Measurements from ENCODE around the gene CPB2.

CPB2 gene

DNA sequence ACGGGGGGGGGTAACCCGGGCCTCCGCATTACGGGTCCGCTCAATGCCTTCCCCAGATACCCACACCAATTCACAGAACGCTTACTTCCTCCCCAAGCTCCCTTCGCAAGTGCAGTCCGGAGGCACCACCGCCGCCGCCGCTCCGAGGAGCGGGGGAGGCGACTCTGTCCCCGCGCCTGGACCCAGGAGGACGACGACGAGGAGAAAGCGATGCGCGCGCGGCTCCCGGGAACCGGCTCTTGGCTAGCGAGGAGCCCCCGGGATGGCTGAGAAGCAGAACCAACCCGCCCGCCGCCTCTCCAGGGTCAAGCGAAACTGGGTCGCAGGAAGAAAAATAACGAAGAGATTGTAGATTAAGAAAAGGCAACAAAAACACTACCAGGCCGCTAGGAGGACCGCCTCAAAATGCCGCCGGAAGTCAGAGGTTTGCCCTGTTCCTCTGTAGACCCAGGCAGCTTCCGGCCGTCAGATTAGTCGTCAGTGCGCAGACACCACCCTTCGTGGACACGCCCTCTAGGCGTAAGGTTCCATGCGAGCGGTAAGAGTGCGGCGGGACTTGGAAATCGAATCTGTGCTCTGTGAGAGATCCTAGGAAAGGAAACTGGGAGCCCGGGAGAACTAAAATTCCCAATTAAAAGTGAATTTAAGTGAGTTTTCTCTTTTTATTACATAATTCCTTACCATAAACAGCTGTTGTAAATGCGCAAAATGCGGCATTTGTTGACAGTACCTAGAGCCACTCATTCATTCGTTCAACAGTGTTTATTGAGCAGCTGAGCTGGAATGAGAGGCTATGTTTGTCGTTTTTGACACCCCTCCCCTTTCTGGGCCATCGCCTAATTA lies 52.3 kb downstream of the CPB2 start, which contains the start of gene ZC3H13:
Gene ZC3H13 (minus strand): TSS at position 428 of the 843 bp plus-strand sequence. CDS start 7,239 bp downstream, outside the sequence.
- no peak for TF ChIP-seq JUND (IDR thresholded peaks at IDR 0.05; ENCODE audit: low read depth)
- DNase-seq (ENCODE audit: low read depth in 1 of 2, low spot score in 1 of 2): peak; percentile 70 to 95
- in situ Hi-C loops (cut with HindIII; ENCODE audit: low pct_unique_long_range_greater_than_20kb, low sequenced_read_pairs): no loop called here

DNA sequence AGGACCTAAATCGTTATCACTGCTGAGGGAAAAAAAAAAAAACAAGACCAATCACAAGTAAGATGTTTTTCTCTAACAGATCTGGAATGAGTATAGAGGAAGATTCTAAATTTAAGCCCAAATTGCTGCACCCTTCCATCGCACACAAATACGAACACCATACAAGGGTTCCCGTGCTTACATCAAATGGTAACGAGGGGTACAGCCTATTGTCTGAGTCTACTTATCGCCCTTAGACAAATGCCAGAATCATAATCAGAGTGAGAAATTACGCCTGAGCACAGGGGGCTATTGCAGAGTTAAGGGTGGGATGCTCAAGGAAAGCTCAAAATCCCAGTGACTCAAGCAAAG lies 52.9 kb downstream of the CPB2 start:
- TF ChIP-seq JUND (IDR thresholded peaks at IDR 0.05; ENCODE audit: low read depth): no peak
- no peak for DNase-seq (ENCODE audit: low read depth in 1 of 2, low spot score in 1 of 2)
- in situ Hi-C loops (cut with HindIII; ENCODE audit: low pct_unique_long_range_greater_than_20kb, low sequenced_read_pairs): no loop called here

DNA sequence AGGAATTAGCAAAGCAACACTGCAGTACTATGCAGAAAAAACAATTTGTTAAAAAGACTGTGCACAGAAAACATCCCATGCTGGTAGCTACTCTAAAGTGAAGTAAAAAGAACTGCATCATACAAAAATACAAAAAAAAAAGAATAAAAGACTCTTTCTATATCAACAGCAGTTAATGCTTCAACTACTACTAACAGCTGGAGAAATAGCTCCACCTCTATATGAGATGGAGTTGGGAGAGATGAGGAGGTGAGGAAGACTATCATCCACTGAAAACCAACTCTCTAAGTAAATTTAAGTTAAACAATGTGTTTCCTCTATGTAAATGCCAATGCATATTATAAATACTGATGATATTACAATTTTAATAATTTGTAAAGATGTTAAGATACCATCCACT lies 54.1 kb downstream of the CPB2 start:
- in situ Hi-C loops (cut with HindIII; ENCODE audit: low pct_unique_long_range_greater_than_20kb, low sequenced_read_pairs): no loop called here
- no peak for TF ChIP-seq JUND (IDR thresholded peaks at IDR 0.05; ENCODE audit: low read depth)

DNA sequence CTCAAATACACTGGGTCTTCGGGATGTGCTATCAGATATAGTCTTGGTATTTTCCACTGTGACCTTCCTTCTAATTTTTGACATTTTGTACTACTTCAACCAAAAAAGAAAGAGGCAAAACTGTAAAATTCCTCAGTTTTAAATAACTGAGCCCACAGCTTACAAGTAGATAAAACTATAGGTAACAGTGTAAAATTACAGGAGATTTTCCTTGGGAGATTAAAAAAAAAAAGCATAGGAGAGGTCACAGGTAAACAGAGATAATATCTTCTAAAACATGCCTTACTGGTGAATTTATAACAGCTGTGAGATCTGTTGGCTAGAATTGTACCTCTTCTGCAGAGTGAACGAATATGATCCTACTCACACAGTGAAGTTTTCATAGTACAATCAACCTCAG lies 59.4 kb downstream of the CPB2 start:
- no peak for TF ChIP-seq JUND (IDR thresholded peaks at IDR 0.05; ENCODE audit: low read depth)
- no peak for DNase-seq (ENCODE audit: low read depth in 1 of 2, low spot score in 1 of 2)
- in situ Hi-C loops (cut with HindIII; ENCODE audit: low pct_unique_long_range_greater_than_20kb, low sequenced_read_pairs): no loop called here

More for the DNA sequence above, 54.1 kb downstream of the CPB2 start:
- no peak for DNase-seq (ENCODE audit: low read depth in 1 of 2, low spot score in 1 of 2)

DNA sequence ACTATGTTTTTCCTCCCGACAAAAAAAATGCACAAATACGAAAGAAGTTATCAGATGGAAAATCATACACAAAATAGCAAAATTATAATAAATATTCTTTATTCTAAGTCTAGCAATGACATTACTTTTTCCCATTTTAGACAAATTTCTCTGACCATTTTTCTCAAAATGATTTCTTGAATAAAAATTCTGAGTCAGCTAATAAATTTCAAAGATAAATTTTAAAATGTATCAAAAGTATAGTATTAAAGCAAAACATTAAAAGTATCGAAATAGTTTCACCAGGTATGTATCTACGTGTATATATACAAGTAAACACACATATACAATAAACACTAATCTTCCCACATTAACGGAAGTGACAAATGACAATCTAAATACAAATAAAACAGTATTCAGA lies 61.2 kb downstream of the CPB2 start:
- DNase-seq (ENCODE audit: low read depth in 1 of 2, low spot score in 1 of 2): no peak
- in situ Hi-C loops (cut with HindIII; ENCODE audit: low pct_unique_long_range_greater_than_20kb, low sequenced_read_pairs): no loop called here
- no peak for TF ChIP-seq JUND (IDR thresholded peaks at IDR 0.05; ENCODE audit: low read depth)

DNA sequence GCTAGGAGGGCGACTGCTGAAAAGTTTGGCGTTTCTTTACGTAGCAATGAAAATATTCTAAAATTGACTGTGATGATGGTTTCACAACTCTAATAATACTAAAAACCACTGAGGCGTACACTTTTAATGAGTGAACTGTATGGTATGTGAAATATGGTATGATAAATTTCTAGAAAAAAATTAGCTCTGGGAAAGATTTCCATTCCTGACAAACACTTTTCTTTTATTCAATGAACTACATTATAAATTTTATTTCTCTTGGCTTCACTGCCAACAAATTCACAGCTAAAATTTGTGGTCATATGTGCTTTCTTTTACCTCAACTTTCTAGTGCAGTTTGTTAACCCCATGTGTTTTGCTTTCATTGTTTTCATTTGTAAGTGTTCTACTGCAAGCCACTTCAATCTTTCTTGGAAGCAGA lies 63.4 kb downstream of the CPB2 start:
- TF ChIP-seq JUND (IDR thresholded peaks at IDR 0.05; ENCODE audit: low read depth): no peak
- DNase-seq (ENCODE audit: low read depth in 1 of 2, low spot score in 1 of 2): no peak
- in situ Hi-C loops (cut with HindIII; ENCODE audit: low pct_unique_long_range_greater_than_20kb, low sequenced_read_pairs): no loop called here

DNA sequence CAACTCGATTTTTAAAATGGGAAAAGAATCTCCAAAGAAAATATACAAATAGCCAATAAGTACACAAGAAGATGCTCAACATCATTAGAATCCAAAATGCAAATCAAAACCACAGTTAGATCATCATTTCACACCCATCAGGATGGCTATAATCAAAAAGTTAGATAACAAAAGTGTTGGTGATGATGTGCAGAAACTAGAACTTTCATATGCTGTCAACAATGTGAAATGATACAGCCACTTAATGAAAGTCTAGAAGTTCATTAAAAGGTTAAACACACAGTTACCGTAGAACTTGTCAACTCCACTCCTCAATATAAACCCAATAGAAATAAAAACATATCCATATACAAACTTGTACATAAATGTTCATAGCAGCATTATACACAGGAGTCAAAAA lies 64.1 kb downstream of the CPB2 start:
- in situ Hi-C loops (cut with HindIII; ENCODE audit: low pct_unique_long_range_greater_than_20kb, low sequenced_read_pairs): no loop called here
- TF ChIP-seq JUND (IDR thresholded peaks at IDR 0.05; ENCODE audit: low read depth): no peak
- no peak for DNase-seq (ENCODE audit: low read depth in 1 of 2, low spot score in 1 of 2)

DNA sequence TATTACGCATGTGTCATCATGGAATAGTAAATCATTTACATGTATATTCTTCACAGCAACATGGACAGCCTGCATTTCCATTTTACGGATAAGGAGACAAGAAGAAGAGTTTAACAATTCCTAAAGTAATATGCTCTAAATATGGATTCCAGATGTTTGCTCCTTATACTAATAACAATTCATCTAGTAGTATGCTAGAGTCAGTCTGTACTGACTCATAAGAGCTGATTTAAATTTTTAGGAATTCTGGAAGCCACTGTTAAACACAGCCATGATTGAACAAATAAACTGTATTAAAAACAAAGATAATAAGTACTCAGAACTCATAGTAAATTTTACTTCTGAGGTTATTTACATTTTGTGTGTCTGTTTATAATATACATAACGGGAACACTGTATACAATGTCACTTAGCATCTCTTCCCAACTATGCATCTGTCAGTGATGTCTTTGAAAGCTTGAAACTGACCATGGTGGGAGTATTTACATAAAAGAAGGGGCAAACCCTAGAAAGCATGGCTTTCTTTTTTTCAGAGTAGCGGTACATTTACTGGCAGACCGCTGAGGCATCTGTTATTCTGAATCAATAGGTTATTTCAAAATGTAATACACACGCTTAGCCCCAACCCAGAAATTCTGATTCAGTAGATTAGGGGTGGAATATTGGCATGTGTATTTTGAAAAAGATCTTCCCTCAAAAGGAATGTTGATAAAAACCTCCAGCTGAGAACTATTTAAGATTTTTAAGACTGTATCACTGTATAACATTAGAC lies 65.2 kb downstream of the CPB2 start:
- no peak for TF ChIP-seq JUND (IDR thresholded peaks at IDR 0.05; ENCODE audit: low read depth)
- in situ Hi-C loops (cut with HindIII; ENCODE audit: low pct_unique_long_range_greater_than_20kb, low sequenced_read_pairs): no loop called here
- DNase-seq (ENCODE audit: low read depth in 1 of 2, low spot score in 1 of 2): no peak

DNA sequence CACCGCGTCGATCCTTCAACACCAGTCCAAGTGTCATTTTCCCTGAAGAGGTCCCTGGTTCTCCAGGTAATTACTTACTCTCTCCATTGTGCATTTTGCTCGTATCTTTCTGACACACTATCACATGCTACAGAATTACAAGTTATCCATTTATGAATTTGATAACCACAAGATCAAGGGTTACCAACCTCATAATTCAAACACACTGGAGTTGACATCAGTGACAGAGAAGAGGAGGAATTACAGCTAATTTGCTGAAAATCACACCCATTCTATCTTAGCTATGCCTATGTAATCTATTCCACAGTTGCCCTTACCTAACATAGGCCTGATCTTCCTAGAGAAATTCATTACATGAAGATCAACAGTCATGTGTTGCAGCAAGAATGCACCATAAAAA lies 66.5 kb downstream of the CPB2 start:
- in situ Hi-C loops (cut with HindIII; ENCODE audit: low pct_unique_long_range_greater_than_20kb, low sequenced_read_pairs): no loop called here
- DNase-seq (ENCODE audit: low read depth in 1 of 2, low spot score in 1 of 2): no peak
- no peak for TF ChIP-seq JUND (IDR thresholded peaks at IDR 0.05; ENCODE audit: low read depth)

DNA sequence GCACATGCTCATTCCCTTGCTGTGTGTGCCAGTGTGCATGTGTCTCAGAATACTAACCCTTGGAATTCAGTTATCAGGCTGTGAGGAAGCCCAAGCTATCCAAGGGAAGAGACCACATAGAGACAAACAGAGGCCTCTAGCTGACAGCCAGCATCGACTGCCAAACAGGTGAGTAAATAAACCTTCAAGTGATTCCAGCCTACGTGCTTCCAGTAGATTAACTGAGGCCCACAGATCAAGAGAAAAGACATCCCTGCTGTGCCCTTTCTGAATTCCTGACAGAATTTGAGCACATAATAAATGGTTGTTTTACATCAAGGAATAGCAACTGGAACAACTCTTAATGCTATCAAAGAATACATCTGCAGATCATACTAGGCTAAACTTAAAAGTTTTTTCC lies 69.8 kb downstream of the CPB2 start:
- in situ Hi-C loops (cut with HindIII; ENCODE audit: low pct_unique_long_range_greater_than_20kb, low sequenced_read_pairs): no loop called here
- no peak for DNase-seq (ENCODE audit: low read depth in 1 of 2, low spot score in 1 of 2)
- TF ChIP-seq JUND (IDR thresholded peaks at IDR 0.05; ENCODE audit: low read depth): no peak

DNA sequence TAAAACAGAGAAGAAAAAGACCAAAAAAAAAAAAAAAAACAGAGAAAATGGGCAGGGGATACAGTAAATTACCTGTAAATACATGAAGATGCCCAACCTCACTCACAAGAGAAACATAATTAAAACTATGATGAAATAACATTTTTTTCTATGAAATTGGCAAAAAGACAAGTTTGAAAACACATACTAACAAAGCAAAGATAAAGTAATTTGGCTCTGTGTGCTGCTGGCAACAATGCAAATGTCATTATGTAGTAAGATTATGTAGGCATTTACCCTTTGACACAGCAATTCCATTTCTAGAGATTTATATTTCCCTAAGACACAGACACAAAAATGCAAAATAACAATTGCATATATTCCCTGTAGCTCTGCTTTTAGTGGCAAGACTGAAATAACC lies 72.5 kb downstream of the CPB2 start:
- DNase-seq (ENCODE audit: low read depth in 1 of 2, low spot score in 1 of 2): no peak
- TF ChIP-seq JUND (IDR thresholded peaks at IDR 0.05; ENCODE audit: low read depth): no peak
- in situ Hi-C loops (cut with HindIII; ENCODE audit: low pct_unique_long_range_greater_than_20kb, low sequenced_read_pairs): no loop called here

DNA sequence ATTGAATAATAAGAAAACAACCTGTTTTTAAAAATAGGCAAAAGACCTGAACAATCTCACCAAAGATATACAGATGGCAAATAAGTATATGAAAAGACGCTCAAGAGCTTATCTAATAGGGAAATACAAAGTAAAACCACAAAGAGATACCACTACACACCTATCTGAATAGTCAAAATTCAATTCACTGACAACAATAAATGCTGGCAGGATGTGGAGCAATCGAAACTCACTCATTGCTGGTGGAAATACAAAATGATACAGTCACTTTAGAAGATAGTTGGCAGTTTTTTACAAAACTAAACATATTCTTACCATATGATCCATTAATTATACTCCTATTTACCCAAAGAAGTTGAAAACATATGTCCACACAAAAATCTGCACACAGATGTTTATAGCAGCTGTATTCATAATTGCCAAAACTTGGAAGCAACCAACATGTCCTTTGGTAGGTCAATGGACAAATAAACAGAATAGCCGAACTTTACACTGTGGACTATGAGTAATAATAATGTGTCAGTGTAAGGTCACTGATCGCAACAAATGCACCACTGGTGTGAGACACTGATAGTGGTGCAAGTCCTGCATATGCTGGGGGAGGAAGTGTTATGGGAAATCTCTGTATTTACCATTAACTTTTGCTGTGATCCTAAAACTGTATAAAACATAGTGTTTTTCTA lies 73.1 kb downstream of the CPB2 start:
- in situ Hi-C loops (cut with HindIII; ENCODE audit: low pct_unique_long_range_greater_than_20kb, low sequenced_read_pairs): no loop called here
- TF ChIP-seq JUND (IDR thresholded peaks at IDR 0.05; ENCODE audit: low read depth): no peak
- no peak for DNase-seq (ENCODE audit: low read depth in 1 of 2, low spot score in 1 of 2)

DNA sequence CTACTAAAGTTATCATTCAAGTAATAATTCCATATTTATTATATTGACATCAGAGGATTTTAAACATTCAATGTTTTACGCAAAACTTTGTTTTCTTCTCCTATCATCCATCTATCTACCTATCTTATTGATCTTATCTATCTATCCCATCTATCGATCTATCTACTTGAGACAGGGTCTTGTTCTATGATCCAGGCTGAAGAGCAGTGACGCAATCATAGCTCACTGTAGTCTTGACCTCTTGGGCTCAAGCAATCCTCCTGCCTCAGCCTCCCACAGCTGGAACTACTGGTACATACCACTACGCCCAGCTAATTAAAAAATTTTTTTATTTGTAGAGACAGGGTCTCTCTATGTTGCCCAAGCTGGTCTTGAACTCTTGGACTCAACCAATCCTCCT lies 79.7 kb downstream of the CPB2 start:
- DNase-seq (ENCODE audit: low read depth in 1 of 2, low spot score in 1 of 2): no peak
- in situ Hi-C loops (cut with HindIII; ENCODE audit: low pct_unique_long_range_greater_than_20kb, low sequenced_read_pairs): no loop called here
- TF ChIP-seq JUND (IDR thresholded peaks at IDR 0.05; ENCODE audit: low read depth): no peak
